ENCODE results near the gene TMEM253.
A peak's percentile ranks its signal among the peaks of the same experiment; 100 is the strongest.

The TMEM253 gene

GRCh38 chr14:21105095-21105494 lies 4.2 kb downstream of the TMEM253 start:
- DNase-seq = no peak

DNA sequence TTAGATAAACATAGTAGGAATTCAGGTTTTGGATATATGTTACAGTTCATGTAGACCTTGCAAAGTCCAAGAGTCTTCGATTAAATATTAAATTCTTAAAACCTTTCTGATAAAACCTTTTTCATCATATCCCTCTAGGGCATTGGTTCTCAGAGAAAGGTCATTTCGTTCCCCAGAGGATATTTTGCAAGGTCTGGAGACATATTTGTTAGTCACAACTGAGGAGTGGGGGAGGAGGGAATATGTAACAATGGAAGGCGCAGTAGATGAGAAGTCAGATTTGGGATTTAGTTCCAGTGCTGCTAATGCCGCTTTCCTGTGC lies 5.3 kb downstream of the TMEM253 start:
- no peak for DNase-seq

DNA sequence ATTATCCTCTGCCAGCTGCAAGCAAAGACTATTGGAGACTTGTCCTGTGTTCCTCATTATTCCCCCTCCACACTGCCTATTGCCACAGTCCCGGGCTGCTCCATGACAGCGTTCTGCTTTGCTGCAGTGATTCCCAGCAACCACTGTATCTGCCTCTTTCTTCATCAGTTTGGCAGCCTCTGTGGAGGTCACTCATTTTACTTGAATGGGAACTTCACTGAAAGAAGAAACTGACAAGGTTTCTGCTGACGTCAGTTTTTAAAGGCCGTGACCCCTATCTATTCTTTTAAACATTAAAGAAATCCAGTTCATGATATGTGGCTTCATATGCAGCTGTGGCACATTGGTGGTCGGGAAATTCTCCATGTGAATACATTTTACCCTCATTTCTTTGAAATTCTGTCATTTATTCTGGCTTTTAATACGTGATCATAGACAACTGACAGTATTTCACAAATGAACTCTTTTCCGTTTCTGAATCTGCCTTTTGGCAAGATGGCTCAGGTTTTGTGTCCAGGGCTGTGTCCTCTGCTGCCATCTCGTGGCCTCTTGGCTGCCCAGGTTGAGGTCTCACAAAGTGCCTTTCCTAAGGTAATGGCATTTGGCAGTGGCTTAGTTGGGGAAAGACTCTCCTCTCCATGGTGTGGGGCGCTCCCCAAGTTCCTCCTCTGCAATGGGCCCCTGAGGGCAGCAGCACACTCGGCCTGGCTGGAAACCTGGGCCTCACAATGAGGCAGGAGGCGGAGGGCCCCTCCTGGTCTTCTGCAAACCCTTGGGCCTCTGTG lies 5.8 kb downstream of the TMEM253 start:
- DNase-seq = peak; percentile 67 to 70

DNA sequence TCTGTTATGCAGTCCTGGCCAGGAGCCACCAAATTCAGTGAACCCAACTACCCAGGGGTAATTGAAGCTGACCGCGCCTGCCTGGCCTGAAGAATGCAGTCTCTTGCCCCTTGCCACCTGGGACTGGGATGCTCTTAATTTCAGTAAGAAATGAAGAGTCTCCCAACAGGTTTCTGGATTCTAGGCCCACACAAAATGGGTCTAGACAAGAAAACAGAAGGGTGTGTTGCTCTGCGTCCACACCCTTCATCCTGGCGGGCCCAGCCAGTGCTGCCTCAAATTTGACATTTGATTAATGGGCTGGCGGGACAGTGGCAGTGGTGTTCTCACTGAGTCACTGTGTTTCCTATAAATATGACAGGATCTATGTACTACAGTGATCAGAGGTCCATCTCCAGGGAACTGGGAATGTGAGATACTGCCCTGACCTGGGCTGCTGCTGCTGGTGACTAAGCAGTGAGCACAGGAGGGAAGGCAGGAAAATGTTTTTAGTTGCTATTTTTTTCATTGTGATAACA lies 6.5 kb downstream of the TMEM253 start:
- DNase-seq = no peak

DNA sequence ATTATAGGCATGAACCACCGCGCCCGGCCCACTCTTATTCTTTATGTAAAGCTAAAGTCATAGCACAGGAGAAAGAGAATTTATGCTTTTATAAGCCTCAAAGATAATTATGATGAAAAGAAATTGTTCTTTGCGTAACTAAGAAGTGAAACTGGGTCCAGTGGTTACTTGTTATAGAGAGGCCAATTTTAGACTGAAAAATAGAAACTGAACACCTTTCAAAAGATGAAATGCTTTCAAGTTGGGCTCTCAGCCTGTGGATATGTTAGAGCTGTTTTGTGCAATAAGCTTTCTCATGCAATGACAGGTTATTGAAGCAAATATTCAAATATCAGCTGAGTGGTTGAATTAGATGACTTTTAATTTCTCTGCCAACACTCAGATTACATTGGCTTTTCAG lies 7.9 kb downstream of the TMEM253 start:
- no peak for DNase-seq

GRCh38 chr14:21109377-21110138 lies 8.7 kb downstream of the TMEM253 start:
- DNase-seq = no peak

DNA sequence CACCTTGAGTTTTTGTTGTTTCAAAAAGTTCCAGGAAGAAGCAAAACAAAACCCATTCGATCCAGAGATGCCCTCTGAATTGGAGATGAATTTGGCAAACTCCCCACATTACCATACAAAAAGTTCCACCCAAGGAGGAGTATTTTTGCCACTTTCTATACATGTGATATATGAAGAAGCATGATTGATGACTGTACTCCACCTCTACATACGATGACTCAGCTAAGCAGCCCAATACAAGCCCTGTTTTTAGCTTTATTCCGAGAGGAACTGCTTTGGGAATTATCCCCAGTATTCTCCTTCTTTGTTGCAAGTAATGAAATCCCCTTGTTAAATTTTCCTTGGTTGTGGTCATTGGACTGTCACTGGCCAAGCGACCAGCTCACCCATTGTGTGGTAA lies 11.4 kb downstream of the TMEM253 start:
- no peak for DNase-seq

GRCh38 chr14:21113369-21113768 lies 12.5 kb downstream of the TMEM253 start:
- DNase-seq = no peak

GRCh38 chr14:21118933-21119332 lies 18.1 kb downstream of the TMEM253 start:
- DNase-seq = no peak

DNA sequence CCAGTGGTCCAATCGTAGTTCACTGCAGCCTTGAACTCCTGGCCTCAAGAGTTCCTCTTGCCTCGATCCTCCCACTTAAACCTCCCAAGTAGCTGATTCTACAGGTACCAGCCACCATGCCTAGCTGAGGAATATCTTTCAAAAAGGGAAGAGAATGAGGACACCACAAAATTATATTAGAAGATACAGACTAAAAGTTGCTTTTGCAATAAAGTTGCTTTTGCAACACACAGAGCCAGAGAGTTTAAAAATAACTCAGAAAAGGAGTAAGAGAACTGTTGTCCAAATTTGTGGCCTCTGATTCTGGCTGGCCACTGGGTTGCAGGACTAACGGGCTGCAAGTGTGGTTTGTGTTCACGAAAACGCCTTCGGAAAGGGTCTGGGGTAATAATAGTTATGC lies 19.8 kb downstream of the TMEM253 start:
- no peak for DNase-seq

GRCh38 chr14:21121122-21121521 lies 20.3 kb downstream of the TMEM253 start:
- no peak for DNase-seq

DNA sequence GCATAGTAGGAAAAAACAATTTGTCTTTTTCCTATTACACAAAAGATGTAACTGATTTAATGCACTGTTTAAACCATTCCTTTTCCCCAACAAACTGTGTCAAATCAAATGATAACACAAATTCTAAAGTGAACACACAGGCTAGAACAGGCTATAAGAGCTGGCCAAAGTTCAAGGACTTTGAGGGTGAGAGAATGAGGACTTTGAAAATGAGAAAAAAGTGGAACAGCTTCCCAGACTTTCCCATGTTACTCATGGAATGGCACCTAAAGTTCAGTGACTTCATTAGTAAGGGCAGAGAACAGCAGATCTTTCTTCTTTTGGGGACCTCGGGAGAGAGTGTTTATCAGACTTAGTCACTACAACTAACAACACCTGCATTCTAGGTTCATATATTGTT lies 22.6 kb downstream of the TMEM253 start:
- no peak for DNase-seq

- no peak for DNase-seq
Measured at GRCh38 chr14:21133901-21134300, 33.0 kb downstream of the TMEM253 start.

DNA sequence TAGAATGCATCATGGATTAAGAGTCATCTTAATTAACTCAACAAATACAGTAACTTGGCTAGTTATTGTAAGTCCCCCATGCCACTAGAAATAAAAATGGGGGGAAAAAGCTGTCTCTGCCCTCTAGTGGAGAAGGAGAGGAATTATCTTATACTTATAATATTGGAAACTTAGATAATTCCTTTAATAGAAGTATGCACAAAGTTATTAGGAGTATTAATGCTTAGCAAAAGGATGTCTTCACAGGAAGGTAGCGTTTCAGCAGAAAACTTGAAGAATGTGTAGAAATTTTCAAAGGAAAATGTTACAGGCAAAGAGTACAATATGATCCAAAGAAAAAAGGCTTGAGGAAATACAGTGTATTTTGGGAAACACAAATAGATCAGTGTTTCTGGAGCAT lies 35.2 kb downstream of the TMEM253 start:
- no peak for DNase-seq

DNA sequence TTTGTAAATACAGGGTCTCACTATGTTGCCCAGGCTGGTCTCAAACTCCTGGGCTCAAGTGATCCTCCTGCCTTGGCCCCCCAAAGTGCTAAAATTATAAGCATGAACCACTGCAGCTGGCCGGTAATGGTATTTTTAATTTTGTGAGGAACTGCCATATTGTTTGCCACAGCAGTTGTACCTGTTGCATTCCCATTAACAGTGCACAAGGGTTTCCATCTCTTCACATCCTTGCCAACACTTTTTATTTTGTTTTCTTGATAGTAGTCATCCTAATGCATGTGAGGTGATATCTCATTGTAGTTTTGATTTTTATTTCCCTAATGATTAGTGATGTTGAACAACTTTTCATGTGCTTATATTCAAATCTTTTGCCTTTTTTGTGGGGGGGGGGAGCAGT lies 41.5 kb downstream of the TMEM253 start:
- DNase-seq = no peak

- DNase-seq = no peak
Measured at GRCh38 chr14:21145437-21145836, 44.6 kb downstream of the TMEM253 start.

- DNase-seq = no peak
Measured at GRCh38 chr14:21149641-21150367, 48.9 kb downstream of the TMEM253 start.
